ENCODE data around the gene CDK16.

Gene CDK16

DNA sequence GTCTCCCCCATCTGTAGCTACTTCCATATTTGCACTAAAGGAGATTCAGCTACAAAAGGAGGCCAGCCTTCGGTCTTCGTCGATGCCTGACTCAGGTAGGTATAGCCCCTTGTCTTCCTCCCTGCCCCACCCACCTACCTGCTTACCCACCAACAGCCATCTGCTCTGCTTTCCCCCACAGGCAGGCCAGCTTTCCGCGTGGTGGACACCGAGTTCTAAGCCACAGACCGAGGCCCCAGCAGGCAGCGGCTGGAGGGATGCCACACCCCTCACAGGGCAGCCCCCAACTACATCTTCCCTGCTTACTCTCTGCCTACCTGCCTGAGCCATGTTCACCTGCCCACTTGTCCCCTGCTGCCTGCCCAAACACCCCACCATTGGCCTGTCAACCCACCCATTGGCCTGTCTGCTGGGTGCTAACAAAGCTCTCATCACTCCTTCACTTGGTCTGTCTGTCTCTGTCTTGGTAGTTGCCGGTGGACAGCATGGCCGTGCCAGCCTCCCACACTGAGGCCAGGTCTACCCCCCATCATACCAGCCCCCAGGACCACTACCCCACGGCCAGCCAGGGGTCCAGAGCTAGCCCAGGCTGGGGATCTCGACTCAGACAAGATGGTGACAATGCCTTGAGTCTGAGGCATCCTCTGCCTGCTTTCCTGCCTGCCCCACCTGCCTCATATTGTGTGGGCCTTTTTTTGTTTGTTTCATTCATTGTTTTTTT is 10.2 kb downstream of the CDK16 start:
- no peak for DNase-seq (ENCODE audit: low spot score)

DNA sequence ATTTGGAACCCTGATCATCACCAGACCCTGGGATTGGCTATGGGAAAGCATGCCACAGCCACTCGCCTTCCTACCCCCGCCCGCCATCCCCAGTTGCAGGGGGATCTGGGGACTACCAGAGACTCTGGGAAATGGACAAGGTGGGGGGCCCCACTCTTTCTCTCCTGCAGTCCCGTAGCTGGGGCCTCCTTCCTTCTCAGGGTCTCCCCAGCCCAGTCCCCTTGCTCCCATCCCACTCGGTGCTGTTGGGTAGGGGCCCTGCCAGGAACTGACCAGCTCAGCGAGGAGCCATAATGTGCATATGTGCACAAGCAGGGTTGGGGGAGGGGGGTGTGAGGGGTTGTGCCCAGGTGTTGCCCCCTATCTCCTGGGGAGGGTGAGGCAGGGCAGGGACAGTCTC is 10.9 kb downstream of the CDK16 start:
- no peak for DNase-seq (ENCODE audit: low spot score)

GRCh38 chrX:47230136-47230868 is 11.8 kb downstream of the CDK16 start:
- no peak for DNase-seq (ENCODE audit: low spot score)

DNA sequence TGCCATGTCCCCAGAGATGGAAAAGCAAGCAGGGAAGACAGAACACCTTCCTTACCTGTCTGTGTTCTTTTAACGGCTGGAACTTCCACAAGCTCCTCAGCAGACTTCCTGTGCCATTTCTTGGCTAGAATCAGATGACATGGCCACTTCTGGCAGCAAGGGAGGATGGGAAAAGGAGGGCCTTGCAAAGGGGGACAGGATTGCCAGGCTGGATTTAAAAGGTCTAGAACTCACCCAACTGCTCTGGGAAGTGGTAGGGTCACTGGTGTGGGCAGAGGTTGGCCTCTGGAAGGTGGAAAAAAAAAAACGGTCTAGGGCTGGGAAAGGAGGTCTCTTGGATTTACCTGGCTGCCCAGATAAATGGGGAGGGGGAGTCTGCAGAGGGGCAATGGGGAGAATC is 12.7 kb downstream of the CDK16 start:
- no peak for DNase-seq (ENCODE audit: low spot score)

- DNase-seq (ENCODE audit: low spot score), result no peak
These were observed 13.8 kb downstream of the CDK16 start for GRCh38 chrX:47232197-47232802.

DNA sequence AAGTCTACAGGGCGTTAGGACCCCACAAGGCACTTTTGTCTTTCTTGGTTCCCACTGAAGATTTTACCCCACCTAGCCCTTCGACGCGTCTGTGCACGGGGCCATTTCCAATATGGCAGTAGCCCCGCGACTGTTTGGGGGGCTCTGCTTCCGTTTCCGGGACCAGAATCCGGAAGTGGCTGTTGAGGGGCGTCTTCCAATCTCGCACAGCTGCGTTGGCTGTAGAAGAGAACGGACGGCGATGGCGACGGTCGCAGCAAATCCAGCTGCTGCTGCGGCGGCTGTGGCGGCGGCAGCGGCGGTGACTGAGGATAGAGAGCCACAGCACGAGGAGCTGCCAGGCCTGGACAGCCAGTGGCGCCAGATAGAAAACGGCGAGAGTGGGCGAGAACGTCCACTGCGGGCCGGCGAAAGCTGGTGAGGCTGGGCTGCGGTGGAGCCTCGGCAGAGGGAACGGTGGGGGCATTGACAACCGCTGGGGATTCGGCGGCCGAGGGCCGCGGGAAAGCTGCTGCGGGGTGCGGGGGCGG is 14.4 kb downstream of the CDK16 start, which contains the start of gene USP11:
USP11 (plus strand) TSS at position 207 of the 530 bp plus-strand sequence; CDS start at position 242, 35 bp downstream.
- peak; percentile 41 for DNase-seq (ENCODE audit: low spot score)

DNA sequence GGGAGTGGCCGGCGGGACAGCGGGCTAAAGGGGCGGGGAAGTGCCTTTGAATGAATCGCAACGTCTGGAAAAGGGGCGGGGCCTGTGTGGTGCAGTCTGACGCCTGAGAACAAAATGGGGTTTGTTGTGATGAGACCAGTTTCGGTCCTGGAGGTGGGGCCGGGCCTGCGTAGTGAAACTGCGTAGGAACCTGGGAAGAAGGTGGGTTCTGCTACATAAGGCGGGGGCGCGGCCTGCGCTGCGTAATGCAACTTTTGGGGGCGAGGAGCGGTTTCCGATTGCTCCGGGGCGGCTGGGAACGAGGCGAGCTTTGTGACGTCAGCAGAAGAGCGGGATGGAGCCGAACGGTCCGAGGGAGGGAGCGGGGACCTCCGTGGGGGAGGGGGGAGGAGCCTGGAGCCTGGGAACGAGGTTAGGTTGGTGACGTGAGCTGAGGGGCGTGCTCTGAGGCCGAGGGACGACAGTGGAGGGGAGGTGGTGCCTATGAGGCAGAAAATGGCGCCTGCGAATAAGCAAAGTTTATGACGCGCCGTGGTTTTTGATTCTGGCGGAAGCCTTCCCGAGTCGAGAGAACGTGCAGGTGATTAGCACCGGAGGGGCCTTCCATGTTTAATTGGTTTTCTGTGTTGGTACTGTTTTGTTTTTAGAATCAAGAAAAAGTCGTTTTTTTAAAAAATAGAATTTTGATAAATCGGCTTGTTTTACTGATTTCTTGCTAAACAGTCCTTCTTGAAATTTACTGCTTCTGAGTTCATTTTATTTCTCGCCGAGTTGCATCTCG is 15.0 kb downstream of the CDK16 start:
- peak; percentile 89 for DNase-seq (ENCODE audit: low spot score)

GRCh38 chrX:47234583-47234982 is 16.1 kb downstream of the CDK16 start:
- DNase-seq (ENCODE audit: low spot score), result no peak

DNA sequence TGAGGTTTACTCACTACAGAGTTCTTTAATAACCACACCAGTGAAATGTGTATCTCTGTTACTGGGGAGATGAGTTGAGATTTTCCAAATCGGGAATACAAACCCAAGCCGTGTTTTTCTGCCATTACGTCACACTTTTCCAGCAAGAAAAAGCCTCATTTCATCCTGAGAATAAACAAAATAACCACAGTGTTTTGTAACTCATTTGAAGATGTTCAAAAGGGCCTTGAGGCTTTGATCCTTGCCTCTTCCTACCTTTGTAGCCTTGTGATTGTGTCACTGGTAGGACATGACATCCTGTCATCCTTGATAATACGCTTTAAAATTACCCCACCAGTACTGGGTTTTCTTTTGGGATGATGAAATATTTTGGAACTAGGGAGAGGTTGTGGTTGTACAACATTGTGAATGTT is 17.2 kb downstream of the CDK16 start:
- DNase-seq (ENCODE audit: low spot score), result no peak

GRCh38 chrX:47239199-47239598 is 20.7 kb downstream of the CDK16 start:
- DNase-seq (ENCODE audit: low spot score), result no peak

- no peak for DNase-seq (ENCODE audit: low spot score)
These were observed 21.5 kb downstream of the CDK16 start for GRCh38 chrX:47239898-47240545.

DNA sequence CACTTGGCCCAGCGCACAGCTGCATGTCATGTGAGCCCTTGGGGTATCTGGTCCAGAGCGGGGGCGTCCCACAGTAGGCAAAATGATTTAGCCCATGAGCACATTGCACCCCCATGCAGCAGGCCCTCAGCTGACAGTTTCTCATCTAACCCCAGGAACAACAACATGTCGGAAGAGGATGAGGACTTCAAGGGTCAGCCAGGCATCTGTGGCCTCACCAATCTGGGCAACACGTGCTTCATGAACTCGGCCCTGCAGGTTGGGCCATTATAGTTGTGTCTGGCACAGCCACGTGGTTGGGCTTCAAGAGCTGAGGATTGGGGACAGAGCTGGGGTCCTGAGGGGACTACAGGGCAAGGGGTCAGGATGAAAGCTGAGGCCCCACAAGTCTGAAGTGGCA is 22.1 kb downstream of the CDK16 start:
- no peak for DNase-seq (ENCODE audit: low spot score)

GRCh38 chrX:47241201-47242011 is 22.9 kb downstream of the CDK16 start:
- DNase-seq (ENCODE audit: low spot score), result no peak

- DNase-seq (ENCODE audit: low spot score), result no peak
These were observed 23.8 kb downstream of the CDK16 start for GRCh38 chrX:47242321-47242720.

DNA sequence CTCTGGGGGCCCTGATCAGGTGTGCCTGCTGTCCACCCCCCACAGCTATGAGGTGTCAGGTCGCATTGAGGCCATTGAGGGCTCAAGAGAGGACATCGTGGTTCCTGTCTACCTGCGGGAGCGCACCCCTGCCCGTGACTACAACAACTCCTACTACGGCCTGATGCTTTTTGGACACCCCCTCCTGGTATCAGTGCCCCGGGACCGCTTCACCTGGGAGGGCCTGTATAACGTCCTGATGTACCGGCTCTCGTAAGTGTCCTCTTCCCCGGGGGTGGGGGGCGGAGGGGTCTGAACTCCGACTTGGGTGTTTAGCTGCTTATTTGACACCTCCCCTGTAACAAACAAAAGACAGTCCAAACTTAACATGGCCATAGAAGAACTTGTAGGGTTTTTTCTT is 24.9 kb downstream of the CDK16 start:
- no peak for DNase-seq (ENCODE audit: low spot score)

GRCh38 chrX:47244676-47245075 is 26.2 kb downstream of the CDK16 start:
- no peak for DNase-seq (ENCODE audit: low spot score)

DNA sequence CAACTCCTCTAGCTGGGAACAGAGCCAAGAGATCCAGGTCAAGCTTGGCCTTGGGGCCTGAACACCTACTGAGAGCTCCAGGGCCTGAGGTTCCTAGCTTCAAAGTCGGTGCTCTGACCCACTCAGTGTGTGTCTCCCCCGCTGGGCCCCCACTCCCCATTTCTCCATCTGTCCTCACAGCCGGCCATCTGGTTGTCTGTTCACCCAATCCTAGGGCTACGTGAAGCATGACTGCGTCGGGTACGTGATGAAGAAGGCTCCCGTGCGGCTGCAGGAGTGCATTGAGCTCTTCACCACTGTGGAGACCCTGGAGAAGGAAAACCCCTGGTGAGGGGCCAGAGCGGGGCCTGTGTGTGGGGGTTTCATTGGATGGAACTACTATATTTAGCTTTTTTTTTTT is 26.7 kb downstream of the CDK16 start:
- DNase-seq (ENCODE audit: low spot score), result no peak

DNA sequence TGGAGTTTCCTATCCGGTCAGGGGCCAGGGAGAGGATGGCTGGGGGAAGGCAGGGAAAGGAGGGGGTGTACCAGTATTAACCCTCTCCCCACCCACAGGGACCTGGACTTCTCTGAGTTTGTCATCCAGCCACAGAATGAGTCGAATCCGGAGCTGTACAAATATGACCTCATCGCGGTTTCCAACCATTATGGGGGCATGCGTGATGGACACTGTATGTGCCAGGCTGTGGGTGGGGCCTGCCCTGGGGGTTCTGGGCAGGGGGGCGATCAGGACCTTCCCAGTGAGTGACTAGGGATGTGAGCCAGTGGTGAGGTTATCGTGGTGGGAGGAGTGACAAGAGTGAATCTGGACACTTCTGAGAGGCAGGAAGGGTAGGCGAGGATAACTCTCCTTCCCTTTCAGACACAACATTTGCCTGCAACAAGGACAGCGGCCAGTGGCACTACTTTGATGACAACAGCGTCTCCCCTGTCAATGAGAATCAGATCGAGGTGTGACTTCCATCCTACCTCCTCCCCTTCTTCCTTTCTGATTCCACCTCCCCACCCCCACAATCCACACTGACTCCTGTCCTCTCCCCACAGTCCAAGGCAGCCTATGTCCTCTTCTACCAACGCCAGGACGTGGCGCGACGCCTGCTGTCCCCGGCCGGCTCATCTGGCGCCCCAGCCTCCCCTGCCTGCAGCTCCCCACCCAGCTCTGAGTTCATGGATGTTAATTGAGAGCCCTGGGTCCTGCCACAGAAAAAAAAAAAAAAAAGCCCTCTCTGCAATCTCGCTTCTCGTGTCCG is 28.9 kb downstream of the CDK16 start:
- no peak for DNase-seq (ENCODE audit: low spot score)

DNA sequence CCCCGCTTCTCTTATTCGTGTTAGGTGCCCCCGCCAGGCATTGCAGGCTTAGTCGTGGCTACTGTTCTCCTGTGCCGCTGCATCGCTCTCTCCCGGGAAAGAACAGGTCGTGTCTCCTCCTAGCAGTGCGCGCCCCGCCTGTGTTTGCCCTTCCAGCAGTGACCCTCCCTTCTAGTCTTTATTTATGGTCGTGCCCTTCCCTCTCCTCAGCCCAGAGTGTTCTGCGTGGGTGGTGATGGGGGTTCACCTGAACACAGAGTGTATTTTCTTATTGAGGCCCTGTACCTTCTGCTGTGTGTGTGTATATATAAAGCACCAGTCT is 29.5 kb downstream of the CDK16 start:
- no peak for DNase-seq (ENCODE audit: low spot score)

GRCh38 chrX:47248576-47248975 is 30.1 kb downstream of the CDK16 start:
- no peak for DNase-seq (ENCODE audit: low spot score)

Data from germinal center (tissue), 1 donor.